ENCODE results near the gene NFIX. TPM values are rescaled to one million over a fixed set of nuclear protein-coding genes. Genes with fewer than 3 reads are reported as not detected.

The NFIX gene
- total RNA-seq, 6 experiments from 2014 or later = 20.3 to 40.0 (median 26.7) TPM

DNA sequence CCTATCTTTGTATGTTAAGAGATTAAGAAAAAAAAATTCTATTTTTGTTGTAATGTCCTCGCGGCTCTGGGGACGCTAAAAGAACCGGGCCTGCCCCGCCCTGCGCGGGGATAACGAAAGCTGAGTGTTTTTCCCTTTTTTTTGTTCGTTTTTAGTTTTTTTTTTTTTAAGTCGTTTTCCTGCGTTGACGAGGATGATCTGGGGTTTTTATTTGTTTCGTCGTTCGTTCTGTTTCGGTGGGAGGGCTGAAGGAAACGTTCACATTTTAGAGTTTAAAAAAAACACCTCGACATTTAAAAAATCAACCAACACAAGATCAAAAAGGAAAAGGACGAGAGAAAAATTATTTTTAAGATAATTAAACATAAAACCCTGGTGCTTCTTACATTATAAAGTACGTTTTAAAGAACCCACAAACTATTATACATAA lies 101.8 kb downstream of the NFIX start:
- Histone ChIP-seq H3K9me3 (no peaks in the 10 kb centered on the region), H3K27me3 (peaks cover 0 to 6% of the 10 kb centered on the region in 2 donors), H3K36me3 (peaks cover 0 to 3% (median 0%) of the 10 kb centered on the region in 4 donors), H3K27ac (peak overlapping the region in 2 of 3 donors; percentile 11 to 54), H3K4me1 (peaks cover 0 to 21% (median 4%) of the 10 kb centered on the region in 4 donors), H3K4me3 (no peak overlapping the region)
- no peak for TF ChIP-seq POLR2A (IDR thresholded peaks at IDR 0.05)
- TF ChIP-seq, protein P1, sequence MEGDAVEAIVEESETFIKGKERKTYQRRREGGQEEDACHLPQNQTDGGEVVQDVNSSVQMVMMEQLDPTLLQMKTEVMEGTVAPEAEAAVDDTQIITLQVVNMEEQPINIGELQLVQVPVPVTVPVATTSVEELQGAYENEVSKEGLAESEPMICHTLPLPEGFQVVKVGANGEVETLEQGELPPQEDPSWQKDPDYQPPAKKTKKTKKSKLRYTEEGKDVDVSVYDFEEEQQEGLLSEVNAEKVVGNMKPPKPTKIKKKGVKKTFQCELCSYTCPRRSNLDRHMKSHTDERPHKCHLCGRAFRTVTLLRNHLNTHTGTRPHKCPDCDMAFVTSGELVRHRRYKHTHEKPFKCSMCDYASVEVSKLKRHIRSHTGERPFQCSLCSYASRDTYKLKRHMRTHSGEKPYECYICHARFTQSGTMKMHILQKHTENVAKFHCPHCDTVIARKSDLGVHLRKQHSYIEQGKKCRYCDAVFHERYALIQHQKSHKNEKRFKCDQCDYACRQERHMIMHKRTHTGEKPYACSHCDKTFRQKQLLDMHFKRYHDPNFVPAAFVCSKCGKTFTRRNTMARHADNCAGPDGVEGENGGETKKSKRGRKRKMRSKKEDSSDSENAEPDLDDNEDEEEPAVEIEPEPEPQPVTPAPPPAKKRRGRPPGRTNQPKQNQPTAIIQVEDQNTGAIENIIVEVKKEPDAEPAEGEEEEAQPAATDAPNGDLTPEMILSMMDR (IDR thresholded peaks at IDR 0.05) = no peak
- ATAC-seq = no peak
- DNase-seq = peak in 1 of 3 donors; percentile 19
- intact Hi-C loops (cut with DNase I) = loop anchor here in 1 of 2 donors (10.0 kb wide), 1 partner anchor 62 kb away; no protein-coding TSS in a partner anchor
- WGBS (ENCODE audit: insufficient coverage, low coverage, low lambda C conversion rate, missing lambda C conversion rate) = 16% methylated on average over 20 of the region's 20 CpGs

DNA sequence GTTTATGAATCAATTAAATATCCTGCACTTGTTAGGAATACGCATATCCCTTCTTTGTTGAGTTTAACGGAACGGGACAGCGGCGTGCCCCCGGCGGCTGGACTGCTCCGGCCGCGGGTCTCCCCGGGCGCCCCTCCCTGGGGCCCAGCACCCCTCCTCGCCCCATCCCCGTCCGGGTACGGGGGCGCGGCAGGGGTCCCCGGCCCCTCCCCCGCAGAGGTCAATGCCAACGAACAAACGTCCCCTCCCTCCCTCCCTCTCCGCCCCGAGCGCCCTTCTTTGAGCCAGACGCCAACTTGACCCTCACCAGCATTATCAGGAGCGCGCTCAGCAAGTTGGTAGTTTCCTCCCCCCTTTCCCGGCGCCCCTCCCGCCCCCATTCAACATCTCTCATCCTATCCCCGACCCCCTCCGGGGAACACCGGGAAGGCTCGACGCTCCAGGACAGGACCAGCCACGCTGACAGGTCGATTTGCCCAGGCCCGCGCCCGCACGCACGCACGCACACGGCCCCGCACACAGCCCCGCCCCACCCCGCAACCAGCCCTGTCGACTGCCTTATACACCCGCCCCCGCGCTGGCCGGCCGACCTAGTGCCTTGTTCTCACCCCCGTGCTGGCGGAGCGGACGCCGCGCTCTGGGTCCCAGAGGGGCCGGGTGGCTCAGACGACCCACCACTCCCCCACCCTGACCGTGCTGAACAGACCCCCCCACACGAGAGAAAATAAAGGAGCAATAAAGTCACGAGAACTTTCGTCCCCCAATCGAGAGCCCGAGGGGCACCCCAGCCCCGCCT lies 102.4 kb downstream of the NFIX start:
- 14% methylated on average over 25 of the region's 69 CpGs for WGBS (ENCODE audit: insufficient coverage, low coverage, low lambda C conversion rate, missing lambda C conversion rate)
- no peak for ATAC-seq

DNA sequence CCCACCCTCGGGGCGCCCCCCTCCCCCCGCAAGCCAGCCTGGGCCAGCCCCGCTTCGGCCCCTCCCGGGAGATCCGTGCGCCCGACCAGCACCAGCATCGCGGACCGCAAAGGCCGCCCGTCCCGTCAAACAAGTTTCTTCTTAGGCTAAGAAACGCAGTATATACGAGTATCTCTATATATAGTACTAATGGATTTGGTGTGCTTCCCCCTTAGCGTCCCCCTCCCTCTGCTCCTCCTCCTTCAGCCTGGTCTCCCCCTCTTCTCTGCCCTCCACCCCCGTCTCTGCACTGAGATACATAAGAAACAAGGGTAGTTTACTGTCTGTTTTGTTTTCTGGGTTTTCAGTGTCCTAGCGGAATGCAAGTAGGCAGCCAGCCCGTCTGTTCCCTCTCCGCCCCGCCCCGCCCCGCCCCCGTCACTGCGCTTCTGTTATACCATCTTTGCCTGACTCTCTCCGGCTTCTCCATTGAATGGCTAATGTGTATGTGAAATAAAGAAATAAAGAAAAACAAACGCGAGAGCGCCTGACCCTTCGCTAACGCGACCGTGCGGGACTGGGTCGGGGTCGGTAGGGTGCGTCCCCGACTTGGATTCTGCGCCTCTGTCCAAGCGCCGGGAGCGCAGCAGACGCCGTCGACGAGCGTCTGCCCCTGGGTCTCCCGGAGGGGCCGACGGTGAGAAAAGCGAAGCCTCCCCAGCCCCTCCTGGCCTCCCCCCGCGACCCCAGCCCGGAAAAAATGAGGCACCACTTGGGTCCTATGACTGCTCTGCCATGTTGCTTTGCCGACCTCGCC lies 103.2 kb downstream of the NFIX start:
- H3K27ac ChIP-seq = peak overlapping the region; percentile 72 to 87 (median 76)
- H3K9me3 ChIP-seq = no peaks in the 10 kb centered on the region
- no peak for TF ChIP-seq POLR2A (IDR thresholded peaks at IDR 0.05)
- TF ChIP-seq, protein P1 (IDR thresholded peaks at IDR 0.05) = no peak
- peaks cover 0 to 33% (median 9%) of the 10 kb centered on the region in 4 donors for H3K4me1 ChIP-seq
- peaks cover 0 to 3% (median 0%) of the 10 kb centered on the region in 4 donors for H3K36me3 ChIP-seq
- WGBS (ENCODE audit: insufficient coverage, low coverage, low lambda C conversion rate, missing lambda C conversion rate) = 3% methylated on average over 22 of the region's 58 CpGs
- H3K27me3 ChIP-seq = peaks cover 0 to 6% of the 10 kb centered on the region in 2 donors
- no peak for DNase-seq
- intact Hi-C loops (cut with DNase I) = loop anchor here in 1 of 2 donors (10.0 kb wide), 1 partner anchor 64 kb away; no protein-coding TSS in a partner anchor
- peak overlapping the region in 2 of 3 donors; percentile 2 to 24 for H3K4me3 ChIP-seq
- no peak for ATAC-seq

More for the DNA sequence above, 102.4 kb downstream of the NFIX start:
- peak in 2 of 3 donors; percentile 63 to 73 for DNase-seq
- intact Hi-C loops (cut with DNase I) = loop anchor here in 1 of 2 donors (10.0 kb wide), 1 partner anchor 63 kb away; no protein-coding TSS in a partner anchor
- peaks cover 0 to 3% (median 0%) of the 10 kb centered on the region in 4 donors for H3K36me3 ChIP-seq
- TF ChIP-seq, protein P1 (IDR thresholded peaks at IDR 0.05) = no peak
- TF ChIP-seq POLR2A (IDR thresholded peaks at IDR 0.05) = no peak
- peak overlapping the region in 2 of 3 donors; percentile 39 to 54 for H3K27ac ChIP-seq
- no peak overlapping the region for H3K4me3 ChIP-seq
- peaks cover 0 to 6% of the 10 kb centered on the region in 2 donors for H3K27me3 ChIP-seq
- peaks cover 0 to 27% (median 7%) of the 10 kb centered on the region in 4 donors for H3K4me1 ChIP-seq
- H3K9me3 ChIP-seq = no peaks in the 10 kb centered on the region
